GM19023 (cell line): Measurements from ENCODE around the gene PYCR2.

Experiments
- ATAC-seq: cut with Tn5 transposase; IDR thresholded peaks from one replicate; pipeline ENCODE4 v1.9.1; 2021; ENCODE audit warnings: mild to moderate bottlenecking, moderate library complexity; ENCODE audit not compliant: unreplicated experiment

Gene PYCR2

DNA sequence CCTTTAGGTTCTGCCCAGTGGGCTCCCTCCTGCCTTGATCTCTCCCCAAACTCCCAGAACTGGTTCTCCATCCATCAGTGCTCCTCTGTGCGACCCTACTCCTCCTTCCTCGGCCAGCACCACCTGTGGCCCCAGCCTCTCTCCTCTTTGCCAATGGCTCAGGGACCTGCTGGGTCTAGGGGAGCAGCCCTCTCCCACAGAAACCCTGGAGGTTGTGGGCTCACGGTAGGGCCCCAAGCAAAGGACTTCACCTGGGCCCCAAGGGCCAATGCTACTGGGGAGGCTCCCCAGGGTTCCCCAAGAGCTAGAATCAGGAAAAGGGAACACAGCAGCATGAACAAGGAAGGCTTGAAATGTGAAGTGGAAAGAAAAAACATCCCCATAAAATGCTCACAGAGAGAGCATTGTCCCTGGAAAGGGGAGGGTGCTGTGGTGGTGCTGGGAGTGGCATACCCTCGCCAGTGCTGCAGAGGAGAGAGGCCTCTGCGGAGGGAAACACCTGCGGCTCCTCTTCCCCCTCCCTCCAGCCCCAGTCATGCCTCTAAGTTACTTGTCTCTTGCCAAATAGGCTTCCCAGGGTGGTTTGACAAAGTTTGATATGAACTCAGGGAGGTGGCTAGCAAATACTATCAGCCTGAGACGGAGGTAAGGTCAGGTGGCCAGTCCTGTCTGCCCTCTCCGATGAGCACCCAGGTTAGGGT, 44.4 kb downstream of the PYCR2 start:
- no peak for ATAC-seq

DNA sequence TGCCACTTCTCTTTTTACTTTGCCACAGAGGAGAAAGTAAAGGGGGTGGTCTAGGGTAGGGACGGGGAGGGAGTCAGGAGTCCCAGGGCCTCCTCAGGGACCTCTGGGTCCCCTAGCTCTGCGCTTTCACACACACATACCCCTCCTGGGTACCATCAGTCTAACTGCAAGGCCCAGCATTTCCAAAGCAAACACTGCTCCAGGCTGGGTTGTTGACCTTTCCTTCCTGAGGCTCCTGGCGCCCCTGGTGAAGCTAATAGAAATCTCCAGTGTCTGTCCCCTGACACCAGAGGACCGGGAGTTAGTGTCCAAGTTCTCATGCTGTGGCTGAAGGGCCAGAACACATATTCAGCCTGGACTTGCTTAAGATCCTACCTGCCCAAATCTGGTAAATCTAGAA, 45.8 kb downstream of the PYCR2 start:
- no peak for ATAC-seq

DNA sequence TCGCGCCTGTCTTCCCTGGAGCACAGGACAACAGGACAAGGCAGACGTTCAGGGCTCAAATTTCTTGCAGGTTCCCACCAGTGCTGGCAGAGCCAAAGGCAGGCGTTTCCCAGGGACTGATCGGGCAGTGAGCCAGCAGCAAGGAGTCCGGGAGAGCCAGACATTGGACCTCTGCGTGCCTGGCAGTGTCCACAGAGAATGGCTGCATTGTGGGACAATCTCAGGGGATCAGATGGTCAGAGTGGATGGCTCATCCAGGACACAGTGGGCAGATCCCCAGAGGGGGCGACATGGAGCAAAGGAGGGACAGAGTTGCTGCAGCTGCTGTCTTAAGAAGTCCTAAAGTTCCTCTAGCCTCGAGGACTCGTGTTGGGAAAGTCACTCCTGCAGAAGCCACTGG, 46.5 kb downstream of the PYCR2 start:
- no peak for ATAC-seq

DNA sequence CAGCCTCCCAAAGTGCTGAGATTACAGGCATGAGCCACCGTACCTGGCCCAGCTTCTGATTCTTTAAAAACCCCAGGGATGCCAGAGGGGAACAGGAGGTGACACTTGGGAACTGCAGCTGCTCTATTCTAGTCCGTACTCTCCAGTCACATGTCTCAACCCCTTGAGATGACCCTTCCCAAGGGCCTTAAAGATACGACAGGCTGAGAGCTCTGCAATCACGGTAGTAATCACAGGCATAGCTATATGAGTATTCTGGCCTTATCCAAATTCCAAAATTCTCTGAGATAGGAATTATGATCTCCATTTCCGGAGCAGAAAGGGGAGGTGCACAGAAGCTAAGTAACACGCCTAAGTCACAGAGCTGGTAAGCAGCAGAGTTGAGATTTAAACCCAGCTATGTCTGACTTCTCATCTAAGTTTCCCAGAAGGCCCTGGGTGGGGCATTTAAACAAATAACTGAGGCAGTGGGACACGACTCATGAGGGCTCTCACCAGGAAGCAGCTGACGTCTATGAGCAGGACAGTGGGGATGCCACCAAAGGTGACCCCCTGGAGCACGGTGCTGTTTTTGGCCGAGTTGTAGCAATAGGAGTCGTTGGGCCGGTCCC, 47.0 kb downstream of the PYCR2 start:
- ATAC-seq, result no peak

DNA sequence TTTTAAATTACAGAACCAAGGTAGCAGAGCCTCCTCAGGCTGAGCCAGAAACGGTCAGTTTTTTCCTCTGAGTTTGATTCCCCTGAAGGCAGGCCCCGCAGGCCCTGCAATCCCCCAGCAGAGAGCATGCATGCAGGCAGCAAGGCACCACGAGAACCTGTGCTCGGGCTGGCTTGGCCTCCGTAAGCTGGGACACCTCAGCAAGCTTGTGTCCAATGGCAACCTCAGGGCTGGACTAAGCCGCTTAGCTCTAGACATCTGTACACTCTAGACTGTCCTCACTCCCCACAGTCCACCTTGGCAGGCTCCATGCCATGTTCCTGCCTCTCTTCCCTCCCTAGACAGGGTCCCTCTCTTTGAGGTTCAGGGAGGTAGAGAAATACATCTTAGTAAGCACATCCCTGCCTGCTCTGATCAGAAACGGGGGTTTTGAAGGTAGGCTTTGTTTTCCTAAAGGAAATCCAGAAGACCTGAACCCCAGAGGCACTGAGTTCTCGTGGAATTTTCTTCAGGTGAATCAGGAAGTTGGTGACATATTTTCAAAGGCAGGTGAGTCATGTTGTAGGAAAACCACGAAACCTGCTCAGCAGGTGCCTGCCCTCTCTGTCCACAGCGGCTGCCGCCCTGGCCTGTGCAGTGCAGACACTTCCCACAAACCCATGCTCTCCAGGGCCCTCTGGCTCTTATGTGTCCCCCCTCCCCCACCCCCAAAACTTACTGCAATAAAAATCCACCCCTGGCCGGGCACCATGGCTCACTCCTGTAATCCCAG, 48.8 kb downstream of the PYCR2 start:
- no peak for ATAC-seq

DNA sequence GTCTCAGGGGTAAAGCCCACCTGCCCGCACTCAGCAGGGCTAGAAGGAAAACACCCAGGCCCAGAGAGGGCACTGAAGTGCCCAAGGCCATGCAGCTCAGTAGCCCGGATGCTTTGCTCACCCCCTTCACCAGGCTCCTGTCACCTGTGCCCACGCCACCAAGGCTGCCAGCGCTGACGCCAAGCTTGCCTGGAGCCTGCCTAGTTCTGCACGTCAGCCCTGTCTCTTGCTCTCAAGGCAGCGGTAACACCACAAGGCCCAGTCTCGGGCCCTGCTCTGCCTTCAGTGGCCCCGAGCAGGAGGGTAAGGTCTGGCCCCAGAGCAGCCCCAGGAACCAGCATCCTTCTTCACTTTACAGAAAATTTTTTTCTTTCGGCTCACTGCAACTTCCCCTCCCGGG, 49.6 kb downstream of the PYCR2 start:
- ATAC-seq, result no peak

DNA sequence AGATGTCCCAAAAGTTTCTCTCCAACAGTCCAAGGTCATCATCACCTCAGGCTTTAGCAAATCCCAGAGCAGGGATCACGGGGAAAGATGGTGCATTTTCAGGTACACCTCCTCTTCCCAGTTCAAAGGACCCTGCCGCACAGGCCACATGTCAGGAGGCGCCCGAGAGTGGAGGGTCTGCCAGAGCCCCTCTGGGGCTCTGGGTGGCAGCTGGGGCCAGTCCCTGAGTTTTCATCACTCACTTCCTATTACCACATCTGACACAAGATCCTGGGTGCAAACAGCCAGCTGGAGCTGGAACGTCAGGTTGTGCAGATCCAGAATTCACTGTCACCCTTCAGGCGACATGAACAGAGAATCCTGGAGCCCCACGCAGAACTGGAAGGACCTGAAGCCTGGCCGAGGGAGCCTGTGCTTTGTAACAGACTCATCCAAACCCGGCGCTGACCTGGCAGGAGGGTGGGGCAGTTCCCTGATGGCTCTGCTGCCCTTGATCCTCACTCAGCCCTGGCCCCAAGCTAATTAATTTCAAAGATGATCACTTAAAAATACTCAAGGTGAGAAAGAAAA, 50.7 kb downstream of the PYCR2 start:
- ATAC-seq, result no peak

DNA sequence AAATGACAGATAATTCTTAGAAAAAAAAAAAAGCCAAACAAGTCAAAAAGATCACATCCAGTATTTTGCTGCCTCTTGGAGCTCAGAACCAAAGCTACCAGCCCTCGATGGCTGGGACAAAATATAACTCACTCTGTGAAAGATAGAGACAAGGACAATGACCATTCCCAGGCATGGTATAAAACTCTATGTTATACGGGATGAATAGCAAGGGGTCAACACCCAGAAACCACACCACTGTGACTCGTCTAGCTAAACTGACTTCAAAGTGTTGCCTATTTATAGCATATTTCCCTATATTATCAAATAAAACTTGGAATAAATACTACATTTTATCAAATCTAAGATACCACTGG, 52.0 kb downstream of the PYCR2 start:
- no peak for ATAC-seq

DNA sequence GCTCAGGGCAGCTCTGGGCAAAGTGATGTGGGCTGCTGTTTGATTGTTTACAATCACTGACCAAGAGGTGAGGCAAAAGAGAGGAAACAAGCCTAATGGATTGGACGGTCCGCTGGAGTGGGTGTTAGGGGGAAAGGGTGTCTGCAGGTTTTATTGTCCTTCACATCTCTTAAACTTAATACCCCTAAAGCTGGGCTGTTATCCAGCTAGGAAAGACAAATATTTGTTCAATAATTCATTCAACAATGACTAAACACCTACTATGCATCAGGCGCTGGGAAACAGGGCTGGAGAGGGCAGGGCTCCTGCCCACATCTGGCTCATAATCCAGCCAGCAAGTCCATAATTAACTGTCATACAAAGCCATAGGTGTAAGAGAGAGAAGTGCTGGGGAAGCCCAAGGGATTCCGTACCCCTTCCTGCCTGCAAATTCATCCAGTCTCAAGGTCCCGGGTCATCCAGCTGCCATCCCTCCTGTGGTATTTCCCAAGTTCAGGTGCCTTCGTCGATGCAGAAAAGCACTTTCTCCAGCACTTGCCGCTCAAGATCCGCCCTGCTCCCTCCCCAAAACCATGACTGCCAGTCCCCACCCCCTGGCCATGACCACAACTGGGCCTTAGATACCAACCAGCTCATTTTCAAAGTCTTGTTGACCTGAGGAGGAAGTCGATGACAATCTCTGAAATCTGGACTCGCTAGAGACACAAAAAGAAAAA, 52.5 kb downstream of the PYCR2 start:
- no peak for ATAC-seq

DNA sequence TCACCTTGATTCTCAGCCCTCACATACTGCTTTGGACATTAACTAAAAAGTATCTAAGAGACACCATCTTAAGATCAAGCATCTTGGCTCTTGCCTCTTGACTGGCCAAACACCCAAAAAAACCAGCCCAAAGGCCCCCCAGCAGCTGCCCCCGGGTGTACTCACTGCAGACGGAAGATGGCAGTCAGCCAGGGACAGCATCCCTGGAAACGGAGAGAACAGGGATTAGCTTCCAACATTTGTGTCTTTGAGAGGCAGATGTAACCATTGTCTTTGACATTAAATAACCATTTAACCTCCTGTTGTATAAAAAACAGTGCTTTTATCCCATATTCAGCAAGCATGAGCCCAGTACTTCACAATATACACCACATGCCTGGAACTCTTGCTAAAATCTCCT, 53.1 kb downstream of the PYCR2 start:
- ATAC-seq, result no peak
